ENCODE measurements around the gene TANGO2. TPM values are rescaled to one million over a fixed set of nuclear protein-coding genes. Genes with fewer than 3 reads are reported as not detected.

The TANGO2 gene
- total and polyA plus RNA-seq, 9 of the 15 experiments (the other 6 are each of a cell fraction or from before 2014, with no cell fraction given), result 15.5 to 94.9 (median 70.1) TPM

DNA sequence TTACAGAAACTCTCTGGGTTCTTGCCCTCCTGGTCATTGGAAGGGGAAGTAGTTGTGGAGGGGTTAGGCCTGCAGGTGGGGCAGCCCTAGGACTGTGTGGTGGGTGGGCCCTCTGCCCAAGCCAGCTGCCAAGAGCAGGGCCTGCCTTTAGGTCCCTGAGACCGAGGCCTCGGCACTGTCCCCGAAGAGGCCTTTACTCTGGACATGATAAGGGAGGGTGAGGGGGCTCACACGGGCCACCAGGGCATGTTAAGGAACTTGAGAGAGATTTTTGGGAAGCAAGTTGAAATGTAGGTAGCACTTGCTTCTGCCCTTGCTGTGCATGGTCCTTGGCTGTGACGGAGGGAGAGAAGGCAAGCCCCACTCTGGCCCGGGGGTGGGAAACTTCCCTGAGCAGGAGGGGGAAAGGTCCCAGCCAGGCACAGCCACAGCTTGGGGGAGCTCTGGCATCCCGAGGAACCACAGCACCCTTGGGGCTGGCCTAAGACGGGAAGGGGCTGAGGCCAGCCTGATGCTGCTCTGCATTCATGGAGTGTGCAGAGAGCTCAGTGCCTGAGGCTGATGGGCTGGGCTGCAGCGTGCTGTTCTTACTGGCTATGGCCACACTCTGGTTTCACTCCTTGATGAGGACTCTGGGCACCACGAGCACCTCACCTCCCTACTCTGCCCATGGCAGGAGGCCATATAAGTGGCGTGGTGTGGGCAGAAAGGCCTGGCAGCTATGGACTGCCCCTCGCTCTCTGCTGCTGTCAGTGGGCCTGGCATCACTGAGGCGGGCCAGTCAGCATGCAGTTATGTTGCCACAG, 87.2 kb downstream of the TANGO2 start (continued):
- no peak for TF ChIP-seq HNRNPK (IDR thresholded peaks at IDR 0.05; ENCODE audit: low read depth, low read length, poor library complexity, severe bottlenecking)
- TF ChIP-seq, protein P1, sequence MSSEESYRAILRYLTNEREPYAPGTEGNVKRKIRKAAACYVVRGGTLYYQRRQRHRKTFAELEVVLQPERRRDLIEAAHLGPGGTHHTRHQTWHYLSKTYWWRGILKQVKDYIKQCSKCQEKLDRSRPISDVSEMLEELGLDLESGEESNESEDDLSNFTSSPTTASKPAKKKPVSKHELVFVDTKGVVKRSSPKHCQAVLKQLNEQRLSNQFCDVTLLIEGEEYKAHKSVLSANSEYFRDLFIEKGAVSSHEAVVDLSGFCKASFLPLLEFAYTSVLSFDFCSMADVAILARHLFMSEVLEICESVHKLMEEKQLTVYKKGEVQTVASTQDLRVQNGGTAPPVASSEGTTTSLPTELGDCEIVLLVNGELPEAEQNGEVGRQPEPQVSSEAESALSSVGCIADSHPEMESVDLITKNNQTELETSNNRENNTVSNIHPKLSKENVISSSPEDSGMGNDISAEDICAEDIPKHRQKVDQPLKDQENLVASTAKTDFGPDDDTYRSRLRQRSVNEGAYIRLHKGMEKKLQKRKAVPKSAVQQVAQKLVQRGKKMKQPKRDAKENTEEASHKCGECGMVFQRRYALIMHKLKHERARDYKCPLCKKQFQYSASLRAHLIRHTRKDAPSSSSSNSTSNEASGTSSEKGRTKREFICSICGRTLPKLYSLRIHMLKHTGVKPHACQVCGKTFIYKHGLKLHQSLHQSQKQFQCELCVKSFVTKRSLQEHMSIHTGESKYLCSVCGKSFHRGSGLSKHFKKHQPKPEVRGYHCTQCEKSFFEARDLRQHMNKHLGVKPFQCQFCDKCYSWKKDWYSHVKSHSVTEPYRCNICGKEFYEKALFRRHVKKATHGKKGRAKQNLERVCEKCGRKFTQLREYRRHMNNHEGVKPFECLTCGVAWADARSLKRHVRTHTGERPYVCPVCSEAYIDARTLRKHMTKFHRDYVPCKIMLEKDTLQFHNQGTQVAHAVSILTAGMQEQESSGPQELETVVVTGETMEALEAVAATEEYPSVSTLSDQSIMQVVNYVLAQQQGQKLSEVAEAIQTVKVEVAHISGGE (CRISPR knock-in tag; IDR thresholded peaks at IDR 0.05), result 0 out of 6 replicates have a peak, but pooled peaks of 1 of the 3 experiments have one; percentile 16
- no peak for TF ChIP-seq ZNF217 (CRISPR knock-in tag; IDR thresholded peaks at IDR 0.05)
- no peak for TF ChIP-seq ZFPM2 (CRISPR knock-in tag; IDR thresholded peaks at IDR 0.05)
- no peak for TF ChIP-seq SRSF1 (IDR thresholded peaks at IDR 0.05; ENCODE audit: low read depth, low read length)
- no peak for TF ChIP-seq TEAD4 (IDR thresholded peaks at IDR 0.05; ENCODE audit: low read length)
- TF ChIP-seq TEAD4 (CRISPR knock-in tag; IDR thresholded peaks at IDR 0.05; ENCODE audit: borderline replicate concordance), result no peak
- TF ChIP-seq JUN (IDR thresholded peaks at IDR 0.05; ENCODE audit: borderline replicate concordance, low read depth, low read length), result no peak
- no peak for TF ChIP-seq JUN (CRISPR knock-in tag; IDR thresholded peaks at IDR 0.05; ENCODE audit: borderline replicate concordance)
- TF ChIP-seq, protein P2, sequence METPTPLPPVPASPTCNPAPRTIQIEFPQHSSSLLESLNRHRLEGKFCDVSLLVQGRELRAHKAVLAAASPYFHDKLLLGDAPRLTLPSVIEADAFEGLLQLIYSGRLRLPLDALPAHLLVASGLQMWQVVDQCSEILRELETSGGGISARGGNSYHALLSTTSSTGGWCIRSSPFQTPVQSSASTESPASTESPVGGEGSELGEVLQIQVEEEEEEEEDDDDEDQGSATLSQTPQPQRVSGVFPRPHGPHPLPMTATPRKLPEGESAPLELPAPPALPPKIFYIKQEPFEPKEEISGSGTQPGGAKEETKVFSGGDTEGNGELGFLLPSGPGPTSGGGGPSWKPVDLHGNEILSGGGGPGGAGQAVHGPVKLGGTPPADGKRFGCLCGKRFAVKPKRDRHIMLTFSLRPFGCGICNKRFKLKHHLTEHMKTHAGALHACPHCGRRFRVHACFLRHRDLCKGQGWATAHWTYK (CRISPR knock-in tag; IDR thresholded peaks at IDR 0.05), result peak; percentile 66; the same call in 1 of the 2 replicates
- TF ChIP-seq, protein P3, sequence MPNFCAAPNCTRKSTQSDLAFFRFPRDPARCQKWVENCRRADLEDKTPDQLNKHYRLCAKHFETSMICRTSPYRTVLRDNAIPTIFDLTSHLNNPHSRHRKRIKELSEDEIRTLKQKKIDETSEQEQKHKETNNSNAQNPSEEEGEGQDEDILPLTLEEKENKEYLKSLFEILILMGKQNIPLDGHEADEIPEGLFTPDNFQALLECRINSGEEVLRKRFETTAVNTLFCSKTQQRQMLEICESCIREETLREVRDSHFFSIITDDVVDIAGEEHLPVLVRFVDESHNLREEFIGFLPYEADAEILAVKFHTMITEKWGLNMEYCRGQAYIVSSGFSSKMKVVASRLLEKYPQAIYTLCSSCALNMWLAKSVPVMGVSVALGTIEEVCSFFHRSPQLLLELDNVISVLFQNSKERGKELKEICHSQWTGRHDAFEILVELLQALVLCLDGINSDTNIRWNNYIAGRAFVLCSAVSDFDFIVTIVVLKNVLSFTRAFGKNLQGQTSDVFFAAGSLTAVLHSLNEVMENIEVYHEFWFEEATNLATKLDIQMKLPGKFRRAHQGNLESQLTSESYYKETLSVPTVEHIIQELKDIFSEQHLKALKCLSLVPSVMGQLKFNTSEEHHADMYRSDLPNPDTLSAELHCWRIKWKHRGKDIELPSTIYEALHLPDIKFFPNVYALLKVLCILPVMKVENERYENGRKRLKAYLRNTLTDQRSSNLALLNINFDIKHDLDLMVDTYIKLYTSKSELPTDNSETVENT (CRISPR knock-in tag; IDR thresholded peaks at IDR 0.05), result 0 out of 2 replicates have a peak, but pooled peaks have one; percentile 40
- peak; percentile 79 for TF ChIP-seq POLR2G (IDR thresholded peaks at IDR 0.05; ENCODE audit: low read depth, low read length)
- no peak for TF ChIP-seq MTA1 (IDR thresholded peaks at IDR 0.05; ENCODE audit: borderline replicate concordance)
- TF ChIP-seq TOE1 (IDR thresholded peaks at IDR 0.05; ENCODE audit: borderline replicate concordance), result no peak
- TF ChIP-seq TOE1 (CRISPR knock-in tag; IDR thresholded peaks at IDR 0.05; ENCODE audit: borderline replicate concordance, low read depth), result no peak
- TF ChIP-seq BACH1 (tag; IDR thresholded peaks at IDR 0.05), result no peak

Measured in K562 (cell line).